ENCODE data around the gene CCDC188.

- TF ChIP-seq CTCF (IDR thresholded peaks at IDR 0.05) (no peak), POLR2AphosphoS5 (IDR thresholded peaks at IDR 0.05; ENCODE audit: low read depth, low read length) (no peak), TCF7L2 (IDR thresholded peaks at IDR 0.05; ENCODE audit: low read depth, low read length) (no peak)
Observed at GRCh38 chr22:20145206-20145831, 5.5 kb downstream of the CCDC188 start.
